ENCODE data around the gene HPSE.

DNA sequence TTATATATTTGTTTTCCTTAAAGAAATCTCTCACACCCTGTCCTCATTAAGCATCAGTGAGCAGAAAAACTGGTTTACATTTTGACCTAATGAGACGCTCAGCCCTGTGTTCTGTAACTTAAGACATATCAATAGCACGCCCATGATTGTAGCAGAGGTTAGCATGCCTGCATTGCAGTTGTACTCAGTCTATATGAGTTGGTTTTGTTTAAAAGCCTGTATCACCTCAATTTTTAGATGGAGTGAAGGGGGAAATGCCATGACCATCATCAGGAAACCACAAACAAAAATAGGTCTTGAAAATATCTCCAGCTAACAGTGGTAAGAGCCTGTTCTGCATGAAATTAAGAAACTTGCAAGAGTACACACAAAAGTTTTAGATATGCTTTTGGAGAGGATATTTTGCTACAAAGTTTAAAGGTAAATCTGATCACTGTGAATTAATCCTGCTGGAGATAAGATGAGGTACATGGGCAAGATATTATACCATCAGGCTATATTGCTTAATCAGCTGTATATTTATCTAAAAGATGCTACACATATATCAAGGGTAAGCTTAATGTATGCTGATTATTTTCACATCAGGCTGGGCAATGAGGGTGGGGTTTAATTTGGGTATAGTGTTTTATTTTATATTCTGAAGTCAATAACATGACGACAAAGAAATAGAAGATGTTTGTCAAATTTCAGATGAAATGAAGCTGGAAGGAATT, 36.9 kb downstream of the HPSE start:
- TF ChIP-seq, protein P1, sequence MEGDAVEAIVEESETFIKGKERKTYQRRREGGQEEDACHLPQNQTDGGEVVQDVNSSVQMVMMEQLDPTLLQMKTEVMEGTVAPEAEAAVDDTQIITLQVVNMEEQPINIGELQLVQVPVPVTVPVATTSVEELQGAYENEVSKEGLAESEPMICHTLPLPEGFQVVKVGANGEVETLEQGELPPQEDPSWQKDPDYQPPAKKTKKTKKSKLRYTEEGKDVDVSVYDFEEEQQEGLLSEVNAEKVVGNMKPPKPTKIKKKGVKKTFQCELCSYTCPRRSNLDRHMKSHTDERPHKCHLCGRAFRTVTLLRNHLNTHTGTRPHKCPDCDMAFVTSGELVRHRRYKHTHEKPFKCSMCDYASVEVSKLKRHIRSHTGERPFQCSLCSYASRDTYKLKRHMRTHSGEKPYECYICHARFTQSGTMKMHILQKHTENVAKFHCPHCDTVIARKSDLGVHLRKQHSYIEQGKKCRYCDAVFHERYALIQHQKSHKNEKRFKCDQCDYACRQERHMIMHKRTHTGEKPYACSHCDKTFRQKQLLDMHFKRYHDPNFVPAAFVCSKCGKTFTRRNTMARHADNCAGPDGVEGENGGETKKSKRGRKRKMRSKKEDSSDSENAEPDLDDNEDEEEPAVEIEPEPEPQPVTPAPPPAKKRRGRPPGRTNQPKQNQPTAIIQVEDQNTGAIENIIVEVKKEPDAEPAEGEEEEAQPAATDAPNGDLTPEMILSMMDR (IDR thresholded peaks at IDR 0.05): no peak
- TF ChIP-seq ZFX (IDR thresholded peaks at IDR 0.05; ENCODE audit: borderline replicate concordance): no peak

All from 22Rv1 (cell line).